ENCODE results near the gene KIAA1755.
"Not testable (repeated sequence)": the region's sequence is repeated elsewhere in the genome, so short reads cannot be mapped to it uniquely, and the experiment has no call there.

The KIAA1755 gene

DNA sequence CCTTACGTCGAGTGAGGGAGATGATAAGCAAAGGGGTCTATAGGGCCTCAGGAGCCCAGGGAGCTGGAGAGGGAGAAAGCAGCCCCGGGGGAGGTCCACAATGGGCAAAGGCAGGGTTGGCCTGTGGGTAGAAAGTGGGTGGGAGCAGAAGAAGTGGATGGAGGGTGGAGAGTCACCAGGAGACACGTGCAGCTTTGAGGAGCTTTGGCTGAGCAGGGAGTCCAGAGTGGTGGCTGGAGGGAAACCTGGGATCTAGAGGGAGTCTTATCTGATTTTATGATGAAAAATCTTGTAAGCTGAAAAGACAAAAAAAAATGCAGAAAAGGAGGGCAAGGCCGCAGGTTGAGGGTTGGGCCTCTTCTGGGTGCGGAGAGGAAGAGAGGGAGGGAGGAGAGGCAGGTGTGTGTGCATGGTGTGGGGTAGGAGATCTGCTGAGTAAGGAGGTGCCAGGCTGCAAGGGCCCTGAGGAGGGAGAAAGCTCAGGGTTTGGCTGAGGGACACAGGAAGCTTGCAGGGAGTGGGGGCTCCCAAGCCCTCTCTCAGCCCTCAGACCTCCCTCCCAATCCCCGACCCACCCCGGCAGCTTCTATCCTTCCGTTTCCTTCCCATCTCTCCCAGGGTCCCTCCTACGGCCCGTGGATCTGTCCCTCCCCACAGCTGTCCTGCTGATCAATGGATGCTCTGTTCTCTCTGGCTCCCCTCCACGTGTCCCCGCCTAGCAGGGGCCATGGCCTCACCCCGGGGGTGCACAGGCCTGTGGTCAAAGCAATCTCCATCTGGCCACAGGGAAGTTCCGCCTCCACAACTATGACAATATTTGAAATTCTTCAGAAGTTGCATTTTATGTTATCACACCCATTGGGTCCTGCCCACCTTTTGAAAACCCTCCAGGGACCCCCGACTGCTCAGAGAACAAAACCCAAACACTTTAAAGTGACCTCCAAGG lies 26.3 kb upstream of the KIAA1755 start:
- no peak for DNase-seq

DNA sequence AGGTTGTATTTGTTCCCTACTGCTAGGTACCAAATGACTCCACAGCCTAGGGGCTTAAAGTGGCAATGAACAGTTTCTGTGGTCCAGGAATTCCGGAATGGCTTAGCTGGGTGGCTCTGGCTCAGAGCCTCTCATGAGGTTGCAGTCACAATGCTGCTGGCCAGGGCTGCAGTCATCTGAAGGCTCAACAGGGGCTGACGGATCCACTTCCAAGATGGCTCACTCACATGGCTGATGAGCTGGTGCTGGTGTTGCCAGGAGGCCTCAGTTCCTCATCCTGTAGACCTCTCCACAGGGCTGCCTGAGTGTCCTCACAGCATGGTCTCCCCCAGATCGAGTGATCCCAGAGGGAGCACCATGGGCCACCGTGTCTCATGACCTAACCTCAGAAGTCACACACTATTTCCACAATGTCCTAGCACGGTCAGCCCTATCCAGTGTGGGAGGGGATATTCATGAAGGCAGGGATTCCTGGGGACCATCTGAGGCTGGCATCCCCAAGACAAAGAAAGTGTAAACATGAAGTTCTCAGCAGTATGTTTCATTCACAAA lies 24.4 kb upstream of the KIAA1755 start:
- no peak for DNase-seq

DNA sequence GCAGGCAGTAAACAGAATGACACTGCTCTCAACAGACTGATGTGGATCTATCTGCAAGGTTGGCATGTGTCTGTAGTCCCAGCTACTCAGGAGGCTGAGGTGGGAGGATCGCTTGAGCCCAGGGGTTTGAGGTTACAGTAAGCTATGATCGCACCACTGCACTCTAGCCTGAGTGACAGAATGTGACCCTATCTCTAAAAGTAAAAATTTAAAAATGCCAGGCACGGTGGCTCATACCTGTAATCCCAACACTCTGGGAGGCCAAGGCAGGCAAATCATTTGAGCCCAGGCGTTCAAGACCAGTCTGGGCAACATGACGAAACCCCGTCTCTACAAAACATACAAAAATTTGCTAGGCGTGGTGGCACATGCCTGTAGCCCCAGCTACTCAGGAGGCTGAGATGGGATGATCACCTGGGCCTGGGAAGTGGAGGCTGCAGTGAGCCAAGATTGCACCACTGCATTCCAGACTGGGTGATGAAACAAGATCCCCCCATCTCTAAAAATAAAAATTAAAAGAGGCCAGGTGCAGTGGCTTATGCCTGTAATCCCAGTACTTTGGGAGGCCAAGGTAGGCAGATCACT lies 23.6 kb upstream of the KIAA1755 start:
- not testable (repeated sequence) for DNase-seq

DNA sequence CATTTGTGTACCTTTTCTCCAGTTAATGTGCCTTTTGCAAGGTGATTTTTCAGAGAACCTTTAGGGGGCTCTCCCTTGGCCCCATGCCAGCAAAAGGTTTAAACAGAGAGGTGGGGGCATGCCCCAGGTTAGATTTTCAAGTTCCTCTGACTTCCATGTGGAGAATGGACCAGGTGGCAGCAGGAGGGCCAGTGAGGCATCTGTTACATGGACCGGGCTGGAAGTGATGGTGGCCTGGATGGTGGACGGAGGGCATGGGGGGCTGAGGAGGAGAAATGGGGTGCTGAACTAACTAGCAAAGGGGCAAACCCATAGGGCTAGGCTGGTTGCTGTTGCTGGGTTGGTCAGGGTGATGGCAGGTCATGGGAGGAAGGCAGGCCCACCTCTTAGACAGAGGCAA lies 22.7 kb upstream of the KIAA1755 start:
- DNase-seq = no peak

DNA sequence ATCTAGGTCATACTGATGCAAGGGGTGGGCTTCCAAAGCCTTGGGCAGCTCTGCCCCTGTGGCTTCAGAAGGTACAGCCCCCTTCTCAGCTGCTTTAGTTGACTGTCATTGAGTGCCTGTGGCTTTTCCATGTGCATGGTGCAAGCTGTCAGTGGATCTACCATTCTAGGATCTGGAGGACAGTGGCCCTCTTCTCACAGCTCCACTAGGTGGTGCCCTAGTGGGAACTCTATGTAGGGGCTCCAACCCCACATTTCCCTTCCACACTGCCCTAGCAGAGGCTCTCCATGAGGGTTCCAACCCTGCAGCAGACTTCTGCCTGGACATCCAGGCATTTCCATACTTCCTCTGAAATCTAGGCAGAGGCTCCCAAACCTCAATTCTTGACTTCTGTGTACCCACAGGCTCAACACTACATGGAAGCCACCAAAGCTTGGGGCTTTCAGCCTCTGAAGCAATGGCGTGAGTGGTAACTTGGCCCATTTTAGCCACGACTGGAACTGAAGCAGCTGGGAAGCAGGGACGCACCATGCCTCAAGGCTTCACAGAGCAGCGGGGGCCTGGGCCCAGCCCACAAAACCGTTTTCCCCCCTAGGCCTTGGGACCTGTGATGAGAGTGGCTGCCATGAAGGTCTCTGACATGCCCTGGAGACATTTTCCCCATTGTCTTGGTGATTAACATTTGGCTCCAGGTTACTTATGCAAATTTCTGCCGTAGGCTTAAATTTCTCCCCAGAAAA lies 20.8 kb upstream of the KIAA1755 start:
- not testable (repeated sequence) for DNase-seq

DNA sequence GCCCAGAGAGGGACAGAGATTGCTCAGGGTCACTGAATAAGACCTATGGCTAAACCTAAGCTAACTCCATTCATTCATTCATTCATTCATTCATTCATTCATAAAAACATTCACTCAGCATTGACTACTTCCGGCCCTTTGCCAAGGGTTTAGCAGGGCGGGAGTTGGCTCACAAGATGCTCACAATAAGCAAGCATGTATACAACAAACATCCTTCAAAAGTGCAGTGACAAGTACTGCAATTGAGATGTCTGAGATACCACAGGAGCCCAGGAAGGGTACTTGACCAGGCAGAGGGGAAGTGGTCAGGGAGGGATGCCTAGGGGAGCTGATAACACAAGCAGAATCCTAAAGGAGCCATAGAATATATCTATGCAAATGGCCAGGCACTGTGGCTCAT lies 18.2 kb upstream of the KIAA1755 start:
- no peak for DNase-seq

DNA sequence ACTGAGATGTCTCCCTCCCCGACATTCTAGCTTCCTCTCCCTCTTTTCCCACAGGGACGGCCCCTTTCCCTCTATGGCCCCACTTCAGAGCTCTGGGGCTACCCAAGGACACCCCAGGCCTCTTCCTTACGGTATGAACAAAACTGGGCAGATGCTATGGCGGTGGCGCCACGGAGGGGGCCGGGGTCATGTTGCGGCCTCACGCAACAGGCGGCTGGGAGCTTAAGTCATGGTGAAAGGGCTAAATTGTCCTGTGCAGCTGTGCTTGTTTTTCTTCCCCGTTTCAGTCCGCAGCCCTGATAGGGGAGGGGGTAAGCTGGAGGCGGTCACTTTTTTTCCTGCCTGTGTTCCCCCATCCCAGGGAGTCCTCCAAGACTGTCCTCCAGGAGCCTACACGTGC lies 17.6 kb upstream of the KIAA1755 start:
- DNase-seq = peak; percentile 43

DNA sequence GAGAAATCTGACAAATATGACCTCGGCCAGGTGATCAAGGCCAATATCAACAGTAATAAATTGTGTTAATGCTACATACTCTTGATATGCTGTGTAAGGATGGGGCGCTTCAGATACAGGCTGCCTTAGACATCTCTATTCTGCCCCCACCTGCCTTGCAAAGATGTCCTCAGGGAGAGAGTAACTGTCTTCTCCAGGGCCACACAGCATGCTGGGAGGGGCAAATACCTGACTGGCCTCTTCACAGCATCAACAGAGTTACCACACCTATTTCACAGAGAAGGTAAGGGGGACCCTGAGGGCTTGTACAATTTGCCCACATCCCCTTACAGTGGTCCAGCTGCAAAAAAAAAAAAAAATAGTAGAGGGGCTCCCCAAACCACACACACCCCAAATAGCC lies 17.2 kb upstream of the KIAA1755 start:
- DNase-seq = no peak

DNA sequence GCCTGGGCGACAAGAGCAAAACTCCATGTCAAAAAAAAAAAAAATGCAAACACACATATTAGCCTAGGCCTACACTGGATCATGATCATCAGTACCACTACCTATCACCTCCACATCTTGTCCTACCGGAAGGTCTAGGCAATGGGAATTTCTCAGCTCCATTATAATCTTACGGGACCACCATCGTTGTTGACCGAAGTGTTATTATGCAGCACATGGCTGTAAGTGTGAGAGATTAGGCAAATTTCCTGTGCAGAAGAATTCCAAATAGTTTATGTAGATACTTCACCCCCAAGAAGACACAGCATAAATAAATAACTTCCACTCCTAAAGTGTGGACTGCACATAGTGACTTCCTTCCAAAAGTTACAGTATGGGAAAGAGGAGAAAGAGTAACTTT lies 16.8 kb upstream of the KIAA1755 start:
- no peak for DNase-seq

DNA sequence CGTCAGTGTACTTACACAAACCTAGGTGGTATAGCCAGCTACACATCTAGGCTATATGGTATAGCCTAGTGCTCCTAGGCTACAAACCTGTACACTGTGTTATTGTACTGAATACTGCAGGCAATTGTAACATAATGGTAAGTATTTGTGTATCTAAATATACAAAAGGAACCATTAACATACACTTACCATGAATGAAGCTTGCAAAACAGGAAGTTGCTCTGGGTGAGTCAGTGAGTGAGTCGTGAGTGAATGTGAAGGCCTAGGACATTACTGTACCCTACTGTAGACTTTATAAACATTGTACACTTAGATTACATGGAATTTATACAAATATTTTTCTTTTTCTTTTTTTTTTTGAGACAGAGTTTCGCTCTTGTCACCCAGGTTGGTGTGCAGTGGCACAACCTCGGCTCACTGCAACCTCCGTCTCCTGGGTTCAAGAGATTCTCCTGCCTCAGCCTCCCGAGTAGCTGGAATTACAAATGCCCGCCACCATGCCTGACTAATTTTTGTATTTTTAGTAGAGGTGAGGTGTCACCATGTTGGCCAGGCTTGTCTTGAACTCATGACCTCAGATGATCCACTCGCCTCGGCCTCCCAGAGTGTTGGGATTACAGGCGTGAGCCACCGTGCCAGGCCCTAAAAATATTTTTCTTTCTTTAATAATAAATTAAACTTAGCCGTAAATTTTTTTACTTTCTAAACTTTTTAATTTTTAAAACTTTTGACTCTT lies 15.4 kb upstream of the KIAA1755 start:
- no peak for DNase-seq

DNA sequence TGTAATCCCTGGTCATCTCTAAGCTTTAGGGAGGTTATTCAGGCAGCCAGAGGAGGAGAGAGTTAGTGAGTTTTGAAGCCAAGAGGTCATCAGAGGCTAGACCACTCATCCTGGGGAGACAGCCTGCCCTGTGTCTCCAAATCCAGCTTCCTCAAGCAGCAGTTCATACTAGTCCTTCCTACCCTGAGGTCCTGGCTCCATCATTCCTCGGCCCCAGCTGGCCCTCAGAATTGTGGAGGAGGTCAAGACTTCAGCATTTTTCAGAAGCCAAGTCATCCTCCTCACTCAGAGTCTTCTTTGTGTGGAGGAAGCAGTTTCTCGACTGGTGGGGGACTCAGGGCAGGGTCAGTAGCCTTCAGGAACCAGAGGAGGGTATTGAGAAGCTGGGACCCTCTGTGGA lies 12.4 kb upstream of the KIAA1755 start:
- DNase-seq = no peak

DNA sequence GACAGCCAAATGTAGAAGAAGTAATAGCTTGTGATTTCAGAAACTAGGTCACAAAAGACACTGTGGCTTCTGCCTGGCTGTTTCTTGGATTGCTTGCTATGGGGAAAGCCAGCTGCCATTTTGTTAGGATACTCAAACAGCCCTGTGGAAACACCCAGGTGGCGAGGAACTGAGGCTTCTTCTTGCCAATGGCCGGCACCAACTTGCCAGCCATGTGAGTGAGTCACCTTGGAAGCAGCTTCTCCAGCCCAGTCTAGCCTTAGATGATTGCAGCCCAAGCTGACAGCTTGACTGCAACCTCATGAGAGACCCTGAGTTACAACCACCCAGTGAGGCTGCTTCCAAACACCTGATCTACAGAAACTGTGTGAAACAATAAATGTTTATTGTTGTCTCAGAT lies 11.9 kb upstream of the KIAA1755 start:
- DNase-seq = no peak

DNA sequence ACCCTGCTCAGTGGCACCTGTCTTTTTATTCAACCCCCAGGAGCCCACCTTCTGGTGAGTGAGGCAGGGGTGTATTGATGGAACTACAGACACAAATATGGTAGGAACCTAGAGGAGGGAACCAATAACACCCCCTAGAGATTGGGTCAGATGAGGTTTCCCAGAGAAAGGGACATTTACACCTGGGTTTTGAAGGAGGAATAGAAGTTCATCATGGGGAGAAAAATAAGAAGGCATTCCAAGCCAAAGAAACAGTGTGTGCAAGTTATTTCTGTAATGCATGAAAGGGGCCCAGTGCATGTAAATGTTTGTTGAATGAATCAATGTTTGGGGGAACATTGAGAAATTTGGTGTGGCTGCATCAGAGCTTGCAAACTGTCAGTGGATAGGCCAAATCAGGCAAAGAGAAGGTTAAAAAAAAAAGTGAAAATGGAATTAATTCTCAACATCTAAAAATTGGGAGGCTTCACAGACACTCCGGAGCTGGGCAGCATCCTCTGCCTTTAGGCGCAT lies 11.1 kb upstream of the KIAA1755 start:
- no peak for DNase-seq

DNA sequence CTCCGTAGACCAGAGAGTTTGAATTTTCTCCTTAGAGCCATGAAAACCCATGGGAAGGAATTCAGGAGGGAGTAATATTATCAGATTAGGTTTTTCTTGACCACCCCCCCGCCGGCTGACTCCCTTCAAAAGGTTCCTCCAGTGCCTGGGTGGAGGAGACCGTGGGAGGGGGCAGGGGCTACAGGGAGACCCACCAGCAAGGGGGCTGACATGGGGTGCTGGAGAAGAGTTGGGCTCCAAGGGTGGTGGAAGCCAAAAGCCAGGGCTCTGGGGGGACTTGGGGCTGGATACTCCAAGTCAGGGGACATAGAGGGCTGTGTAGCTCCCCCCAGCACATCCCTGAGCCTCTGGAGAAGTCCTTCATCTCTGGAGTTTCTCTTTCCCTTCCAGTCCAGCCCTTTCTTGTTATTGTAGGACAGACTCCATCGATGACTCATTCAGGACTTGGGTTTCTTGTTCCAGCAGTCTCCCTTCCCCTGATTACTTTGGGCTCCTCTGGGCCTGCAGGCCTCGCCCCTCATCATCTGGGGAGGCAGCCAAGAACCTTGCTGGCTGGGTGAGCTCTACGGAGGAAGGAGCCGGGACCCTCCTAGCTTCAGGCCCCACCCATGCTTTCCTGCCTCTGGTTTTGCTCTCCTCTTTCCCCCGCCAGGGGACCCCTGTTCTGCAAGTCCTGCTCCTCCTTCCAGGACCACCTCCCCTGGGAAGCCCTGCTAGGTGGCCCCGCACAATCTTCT lies 10.5 kb upstream of the KIAA1755 start:
- no peak for DNase-seq

DNA sequence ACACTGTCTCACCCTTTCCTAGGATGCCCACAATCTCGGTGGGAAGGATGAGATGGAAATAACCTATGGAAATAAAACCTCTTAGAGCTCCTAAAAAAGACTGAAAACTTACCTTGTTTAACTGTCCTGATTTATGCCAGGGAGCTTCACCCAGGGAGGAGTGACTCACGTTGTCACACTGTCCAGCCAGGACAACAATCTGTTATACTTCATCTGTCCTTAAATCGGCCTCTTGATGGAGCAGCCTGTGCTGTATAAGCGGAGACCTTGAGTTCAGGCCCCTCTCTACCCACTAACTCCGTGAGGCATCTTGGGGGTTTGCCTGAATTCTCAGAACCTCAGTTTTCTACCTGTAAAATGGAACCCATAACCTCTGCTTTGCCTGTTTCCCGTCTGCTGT lies 9.2 kb upstream of the KIAA1755 start:
- DNase-seq = no peak

DNA sequence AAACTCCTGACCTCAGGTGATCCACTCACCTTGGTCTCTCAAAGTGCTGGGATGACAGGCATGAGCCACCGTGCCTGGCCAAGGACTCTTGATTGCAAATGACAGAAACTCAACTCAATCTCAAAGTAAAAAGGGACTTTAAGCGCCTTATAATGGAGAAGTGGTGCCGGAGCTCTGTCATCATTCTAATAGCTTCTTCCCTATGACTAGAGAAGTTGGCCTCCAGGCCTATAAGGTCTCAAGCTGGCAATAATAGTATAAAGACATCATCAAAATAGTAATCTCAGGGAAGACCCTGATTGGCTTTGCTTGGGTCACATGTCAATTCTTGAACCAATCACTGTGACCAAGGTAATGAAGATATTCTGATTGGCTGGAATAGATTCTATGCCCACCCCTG lies 8.5 kb upstream of the KIAA1755 start:
- DNase-seq = no peak

DNA sequence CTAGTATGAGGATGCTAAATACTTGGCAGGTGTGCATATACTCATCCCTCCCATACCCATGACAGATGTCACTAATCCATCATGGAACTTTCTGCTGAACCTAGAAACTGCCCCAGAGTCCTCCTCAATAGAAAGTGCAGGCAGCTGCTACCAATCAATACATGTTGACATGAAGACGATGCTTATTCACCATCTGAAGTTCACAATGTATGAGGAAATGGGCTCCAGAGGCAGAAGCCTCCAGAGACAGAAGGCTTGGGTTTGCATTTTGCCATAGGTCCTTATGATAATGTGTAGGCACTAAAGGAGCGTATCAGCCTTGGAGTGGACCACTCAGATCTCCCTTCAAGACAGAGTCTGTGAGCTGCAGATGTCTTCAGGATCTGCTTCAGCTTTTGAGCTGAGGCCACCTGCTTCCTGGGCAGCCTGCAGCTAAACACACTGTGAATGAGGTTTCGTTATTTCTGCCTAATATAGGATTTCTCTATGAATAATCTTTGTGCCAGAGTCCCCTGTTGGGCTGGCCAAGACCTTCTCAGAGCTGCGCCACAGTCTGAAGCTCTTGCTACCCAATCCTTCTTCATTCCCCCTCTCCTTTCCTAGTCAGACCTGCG lies 7.5 kb upstream of the KIAA1755 start:
- no peak for DNase-seq

DNA sequence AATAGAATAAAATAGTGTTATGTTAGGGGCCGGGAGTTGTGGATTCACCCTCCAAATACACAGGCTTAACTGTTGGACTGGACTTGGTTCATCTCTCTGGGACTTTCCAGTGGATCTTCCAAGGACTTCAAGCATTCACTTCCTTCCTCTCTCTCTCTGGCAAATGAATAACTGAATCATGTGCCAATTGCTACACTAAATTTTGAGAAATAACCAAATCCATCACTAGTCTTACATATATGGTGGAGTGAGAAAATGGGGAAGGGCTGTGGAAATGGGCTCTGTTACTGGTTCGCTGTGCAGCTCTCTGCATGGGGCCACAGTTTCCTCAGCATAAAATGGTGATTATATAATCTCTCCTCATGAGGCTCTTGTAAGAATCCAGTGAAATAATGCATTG lies 6.8 kb upstream of the KIAA1755 start:
- no peak for DNase-seq

DNA sequence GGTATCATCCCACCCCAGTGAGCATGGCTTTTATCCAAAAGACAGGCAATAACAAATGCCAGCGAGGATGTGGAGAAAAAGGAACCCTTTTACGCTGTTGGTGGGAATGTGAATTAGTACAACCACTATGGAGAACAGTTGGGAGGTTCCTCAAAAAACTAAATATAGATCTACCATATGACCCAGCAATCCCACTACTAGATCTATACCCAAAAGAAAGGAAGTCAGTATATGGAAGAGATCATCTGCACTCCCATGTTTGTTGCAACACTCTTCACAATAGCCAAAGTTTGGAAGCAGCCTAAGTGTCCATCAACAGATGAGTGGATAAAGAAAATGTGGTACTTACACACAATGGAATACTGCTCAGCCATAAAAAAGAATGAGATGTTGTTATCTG lies 5.9 kb upstream of the KIAA1755 start:
- no peak for DNase-seq

DNA sequence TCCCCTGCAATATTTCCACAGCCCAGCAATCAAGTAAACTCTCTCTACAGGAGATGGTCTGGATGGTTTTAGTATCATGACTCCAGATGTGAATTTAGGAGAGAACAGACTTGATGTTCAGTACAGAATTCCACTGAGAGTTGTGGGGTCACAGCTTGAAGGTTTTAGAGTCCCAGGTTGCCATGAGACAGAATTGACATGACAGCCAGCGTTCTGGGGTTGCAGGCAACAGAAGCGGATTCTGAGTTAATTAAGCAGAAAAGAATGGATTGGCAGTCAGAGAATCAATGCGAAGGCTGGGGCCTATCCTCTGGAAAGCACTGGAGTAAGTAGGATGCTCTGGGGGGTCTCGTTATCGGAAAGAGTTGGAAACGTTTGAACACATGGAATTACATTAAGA lies 2.4 kb upstream of the KIAA1755 start:
- no peak for DNase-seq

DNA sequence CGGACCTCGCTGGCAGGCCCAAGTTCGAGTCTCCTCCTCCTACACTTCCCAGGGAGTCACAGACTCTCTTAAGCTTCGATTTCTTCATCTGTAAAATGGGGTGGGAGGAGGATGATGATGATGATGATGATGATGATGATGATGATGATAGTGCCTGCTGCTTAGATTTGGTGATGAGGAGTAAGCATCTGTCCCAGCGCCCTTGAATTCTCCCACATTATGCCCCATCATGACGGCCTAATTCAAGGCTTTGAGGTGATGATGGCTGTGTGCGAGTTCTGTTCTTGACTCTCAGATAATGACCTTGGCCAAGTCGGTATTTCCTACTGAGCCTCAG lies 487 bp upstream of the KIAA1755 start:
- no peak for DNase-seq

DNA sequence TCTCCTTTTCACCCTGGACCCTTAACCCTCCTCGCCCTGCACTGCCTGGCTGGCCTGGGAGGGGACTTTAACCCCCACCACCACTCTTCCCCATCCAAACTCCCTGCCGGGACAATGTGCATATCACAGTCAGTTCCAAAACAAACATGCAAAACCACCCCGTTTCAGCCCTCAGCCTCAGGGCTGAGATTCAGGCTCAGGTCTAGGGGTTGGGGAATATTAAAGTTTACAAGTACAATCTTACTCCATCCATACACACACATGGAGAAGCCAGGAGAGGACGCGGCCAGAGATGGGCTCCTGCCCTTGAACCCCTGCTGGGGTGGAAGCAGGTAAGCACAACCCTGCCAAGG lies 534 bp downstream of the KIAA1755 start:
- no peak for DNase-seq
